Measurements from ENCODE around the gene CSH2.
"Not testable (repeated sequence)": the region's sequence is repeated elsewhere in the genome, so short reads cannot be mapped to it uniquely, and the experiment has no call there.

CSH2 gene

DNA sequence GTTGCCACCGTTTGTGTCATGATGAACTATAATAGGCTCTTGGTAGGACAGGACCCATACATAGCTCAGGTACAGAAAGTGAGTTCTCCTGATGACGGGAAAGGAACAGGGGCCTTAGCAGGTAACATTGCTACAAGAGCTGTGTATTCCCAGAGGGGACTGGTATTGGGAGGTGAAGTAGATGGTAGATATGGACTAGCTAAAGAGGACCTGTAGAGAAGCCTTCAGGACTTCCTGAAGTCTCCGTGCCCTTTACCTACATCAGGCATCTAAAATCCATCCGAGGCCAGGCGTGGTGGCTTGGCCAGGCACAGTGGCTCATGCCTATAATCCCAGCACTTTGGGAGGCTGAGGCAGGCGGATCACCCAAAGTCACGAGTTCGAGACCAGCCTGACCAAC lies 18.3 kb downstream of the CSH2 start:
- DNase-seq (ENCODE audit: low read depth in 2 of 2), result no peak

DNA sequence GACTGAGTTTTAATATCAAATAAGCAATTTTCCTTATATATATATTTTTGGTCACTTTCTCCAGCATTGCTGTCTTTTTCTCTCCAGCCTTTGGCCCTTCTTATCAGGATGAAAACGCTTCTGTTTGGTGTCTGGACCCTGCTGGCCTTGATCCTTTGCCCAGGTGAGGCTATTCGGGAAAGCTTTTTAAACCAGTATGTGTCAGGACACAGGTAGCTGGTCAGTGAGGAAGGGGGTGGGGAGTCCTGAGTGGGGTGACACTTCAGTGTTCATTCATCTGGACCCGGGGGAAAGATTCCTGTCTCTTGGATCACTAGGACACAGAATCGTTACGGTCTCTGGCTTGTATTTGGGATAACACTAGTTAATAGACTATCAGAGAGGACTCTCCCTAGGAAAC lies 18.8 kb downstream of the CSH2 start:
- no peak for DNase-seq (ENCODE audit: low read depth in 2 of 2)

DNA sequence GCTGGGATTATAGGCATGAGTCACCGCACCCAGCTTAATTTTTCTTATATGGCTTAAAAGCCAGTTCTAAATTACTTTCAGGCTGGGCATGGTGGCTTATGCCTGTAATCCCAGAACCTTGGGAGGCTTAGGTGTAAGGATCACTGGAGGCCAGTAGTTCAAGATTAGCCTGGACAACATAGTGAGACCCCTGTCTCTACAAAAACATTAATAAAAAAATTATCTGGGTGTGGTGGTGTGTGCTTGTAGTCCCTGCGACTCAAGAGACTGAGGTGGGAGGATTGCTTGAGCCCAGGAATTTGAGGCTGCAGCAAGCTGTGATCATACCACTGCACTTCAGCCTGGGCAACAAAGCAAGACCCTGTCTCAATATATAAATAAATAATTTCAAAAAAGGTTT lies 20.2 kb downstream of the CSH2 start:
- no peak for DNase-seq (ENCODE audit: low read depth in 2 of 2)

DNA sequence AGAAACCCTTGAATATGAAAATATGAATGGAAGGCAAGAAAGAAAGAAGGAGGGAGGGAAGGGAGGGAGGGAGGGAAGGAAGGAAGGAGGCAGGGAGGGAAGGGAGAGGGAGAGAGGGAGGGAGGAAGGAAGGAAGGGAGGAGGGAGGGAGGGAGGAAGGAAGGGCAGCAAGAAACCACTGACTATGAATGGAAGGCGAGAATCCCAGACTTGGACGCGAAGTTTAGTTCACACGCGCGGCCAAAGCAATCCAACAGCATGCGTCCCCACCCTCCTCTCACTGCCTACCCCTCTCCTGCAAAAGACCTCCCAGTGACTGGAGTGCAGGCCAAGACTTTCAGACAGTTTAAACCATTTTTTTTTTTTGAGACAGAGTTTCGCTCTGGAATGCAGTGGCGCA lies 23.1 kb downstream of the CSH2 start:
- no peak for DNase-seq (ENCODE audit: low read depth in 2 of 2)

DNA sequence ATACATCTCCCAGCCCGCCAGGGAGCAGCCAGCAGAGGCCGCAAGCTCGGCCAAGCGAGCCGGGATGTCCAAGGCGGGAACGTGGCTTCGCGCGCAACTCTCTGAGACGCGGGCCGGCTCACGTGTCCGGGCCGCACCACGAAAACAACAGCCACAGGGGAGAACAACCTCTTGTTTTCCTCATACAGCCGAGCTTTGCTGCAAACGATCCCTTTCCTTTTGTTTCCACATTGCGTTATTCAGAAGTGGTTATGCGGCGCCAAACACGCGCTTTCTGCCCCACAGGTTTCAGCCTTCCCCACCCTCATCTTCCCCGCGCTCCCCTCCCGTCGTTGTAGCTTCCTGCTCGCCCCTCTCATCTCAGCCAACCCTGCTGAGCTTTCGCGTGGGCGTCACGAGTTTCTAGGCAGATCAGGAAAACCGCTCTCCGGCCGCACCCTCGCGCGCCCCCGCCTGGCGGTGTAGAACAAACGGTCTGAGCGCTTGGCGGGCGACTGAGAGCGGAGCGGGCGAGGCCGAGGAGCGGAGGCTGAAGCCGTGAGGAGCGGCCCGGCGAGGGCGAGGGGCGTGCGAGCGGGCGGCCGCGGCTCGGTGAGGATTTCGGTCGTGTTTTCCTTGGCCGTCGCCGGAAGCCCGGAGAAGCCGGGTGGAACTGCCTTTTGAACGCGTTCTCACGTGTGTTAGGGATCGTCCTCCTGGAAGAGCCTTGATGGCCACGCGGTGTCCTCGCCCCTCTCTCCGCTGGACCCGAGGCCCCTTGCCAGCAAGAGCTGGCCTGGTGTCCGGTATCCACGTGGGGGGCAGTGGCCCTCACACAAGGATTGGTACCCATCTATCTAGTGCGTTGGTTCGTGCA lies 24.4 kb downstream of the CSH2 start:
- DNase-seq (ENCODE audit: low read depth in 2 of 2), result peak; percentile 93 to 97

DNA sequence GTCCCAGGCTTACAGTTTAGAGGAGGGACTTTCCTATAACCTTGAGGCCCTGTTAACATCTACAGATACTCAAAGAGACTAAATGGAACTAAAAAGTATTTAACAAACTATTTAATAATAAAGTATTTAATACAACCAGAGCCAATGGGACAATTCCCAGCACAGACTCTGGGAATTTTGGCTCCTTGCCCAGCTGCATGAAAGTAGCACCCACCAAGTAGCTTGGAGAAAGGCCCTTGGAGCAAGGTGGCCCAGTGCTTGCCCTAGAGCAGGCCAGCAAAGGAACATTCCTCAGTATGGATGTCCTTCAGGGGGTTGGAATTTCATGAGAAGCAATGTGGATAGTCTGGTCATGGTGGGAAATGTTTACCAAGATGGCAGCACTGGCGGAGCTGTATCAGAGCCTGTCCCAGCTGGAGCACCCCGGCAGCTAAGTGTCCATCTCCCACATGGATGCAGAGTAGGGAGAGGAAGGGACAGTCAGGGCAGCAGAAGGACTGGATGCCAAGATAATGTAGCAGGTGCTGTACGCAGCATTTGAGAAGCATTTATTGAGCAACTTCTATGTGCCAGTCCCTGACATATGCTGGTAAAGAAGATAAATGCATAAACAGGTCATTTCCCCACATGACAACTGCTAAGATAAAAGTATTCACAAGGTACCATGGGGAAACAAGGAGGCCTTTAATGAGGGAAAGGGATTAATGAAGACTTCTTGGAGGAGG lies 25.8 kb downstream of the CSH2 start:
- DNase-seq (ENCODE audit: low read depth in 2 of 2), result no peak

DNA sequence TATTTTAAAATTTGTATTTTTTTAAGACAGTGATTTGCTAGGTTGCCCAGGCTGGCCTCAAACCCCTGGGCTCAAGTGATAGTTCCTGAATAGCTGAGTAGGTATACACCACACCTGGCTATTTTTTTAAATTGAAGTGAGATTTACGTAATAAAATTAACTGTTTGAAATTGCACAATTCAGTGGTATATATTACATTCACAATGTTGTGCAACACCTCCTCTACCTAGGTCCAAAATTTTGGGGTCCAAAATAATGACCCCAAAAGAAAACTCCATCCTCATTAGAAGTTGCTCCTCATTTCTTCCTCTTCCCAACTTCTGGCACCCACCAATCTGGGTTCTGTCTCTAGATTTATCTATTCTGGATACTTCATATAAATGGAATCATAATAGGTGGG lies 28.0 kb downstream of the CSH2 start:
- no peak for DNase-seq (ENCODE audit: low read depth in 2 of 2)

DNA sequence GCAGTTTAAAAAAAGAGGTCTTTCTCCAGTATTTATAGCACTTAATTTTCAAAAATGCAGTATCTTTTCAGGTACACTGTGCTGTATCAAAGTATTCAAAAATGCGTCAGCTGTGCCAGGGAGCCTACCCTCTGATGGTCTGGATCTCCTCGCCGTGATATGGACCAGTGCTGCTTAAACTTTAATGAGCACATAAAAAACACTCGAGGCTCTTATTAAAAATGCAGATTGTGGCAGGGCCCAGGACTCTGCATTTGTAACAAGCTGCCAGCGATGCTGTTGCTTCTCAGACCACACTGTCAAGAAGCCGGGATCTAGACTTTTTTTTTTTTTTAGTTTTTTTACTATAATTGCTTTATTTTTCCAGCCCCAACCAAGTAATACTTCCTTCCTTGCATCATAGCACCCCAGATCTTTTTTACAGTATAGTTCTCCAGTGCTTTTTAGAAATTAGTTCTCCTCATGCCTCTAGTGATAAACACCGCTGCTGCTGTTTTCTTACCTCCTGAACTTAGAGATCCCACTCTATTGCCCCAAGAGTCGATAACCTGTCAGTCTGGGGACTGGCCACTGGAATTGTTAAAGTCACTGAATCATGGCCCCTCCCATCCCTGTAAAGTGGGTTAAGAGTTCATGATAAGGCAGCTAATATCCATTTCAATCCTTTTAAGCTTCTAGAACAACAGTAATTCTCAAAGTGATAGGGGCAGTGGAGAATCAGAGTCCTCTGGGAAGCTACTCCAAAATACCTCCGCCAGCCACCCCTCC lies 29.4 kb downstream of the CSH2 start:
- DNase-seq (ENCODE audit: low read depth in 2 of 2), result no peak

DNA sequence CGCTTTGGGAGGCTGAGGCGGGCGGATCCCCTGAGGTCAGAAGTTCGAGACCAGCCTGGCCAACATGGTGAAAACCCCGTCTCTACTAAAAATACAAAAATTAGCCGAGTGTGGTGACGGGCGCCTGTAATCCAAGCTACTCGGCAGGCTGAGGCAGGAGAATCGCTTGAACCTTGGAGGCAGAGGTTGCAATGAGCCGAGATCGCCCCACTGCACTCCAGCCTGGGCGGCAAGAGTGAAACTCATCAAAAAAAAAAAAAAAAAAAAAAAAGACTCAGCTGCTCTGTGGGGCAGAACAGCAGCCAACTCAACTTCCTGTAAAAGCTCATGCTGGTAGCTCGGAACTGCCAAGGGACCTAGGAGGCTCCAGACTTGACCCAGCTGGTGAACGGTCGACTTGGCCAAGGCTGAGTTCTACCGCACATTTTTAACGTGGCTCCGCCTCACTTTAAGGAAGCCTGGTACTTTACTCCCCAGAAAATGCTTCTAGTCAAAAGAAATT lies 30.0 kb downstream of the CSH2 start:
- not testable (repeated sequence) for DNase-seq (ENCODE audit: low read depth in 2 of 2)

DNA sequence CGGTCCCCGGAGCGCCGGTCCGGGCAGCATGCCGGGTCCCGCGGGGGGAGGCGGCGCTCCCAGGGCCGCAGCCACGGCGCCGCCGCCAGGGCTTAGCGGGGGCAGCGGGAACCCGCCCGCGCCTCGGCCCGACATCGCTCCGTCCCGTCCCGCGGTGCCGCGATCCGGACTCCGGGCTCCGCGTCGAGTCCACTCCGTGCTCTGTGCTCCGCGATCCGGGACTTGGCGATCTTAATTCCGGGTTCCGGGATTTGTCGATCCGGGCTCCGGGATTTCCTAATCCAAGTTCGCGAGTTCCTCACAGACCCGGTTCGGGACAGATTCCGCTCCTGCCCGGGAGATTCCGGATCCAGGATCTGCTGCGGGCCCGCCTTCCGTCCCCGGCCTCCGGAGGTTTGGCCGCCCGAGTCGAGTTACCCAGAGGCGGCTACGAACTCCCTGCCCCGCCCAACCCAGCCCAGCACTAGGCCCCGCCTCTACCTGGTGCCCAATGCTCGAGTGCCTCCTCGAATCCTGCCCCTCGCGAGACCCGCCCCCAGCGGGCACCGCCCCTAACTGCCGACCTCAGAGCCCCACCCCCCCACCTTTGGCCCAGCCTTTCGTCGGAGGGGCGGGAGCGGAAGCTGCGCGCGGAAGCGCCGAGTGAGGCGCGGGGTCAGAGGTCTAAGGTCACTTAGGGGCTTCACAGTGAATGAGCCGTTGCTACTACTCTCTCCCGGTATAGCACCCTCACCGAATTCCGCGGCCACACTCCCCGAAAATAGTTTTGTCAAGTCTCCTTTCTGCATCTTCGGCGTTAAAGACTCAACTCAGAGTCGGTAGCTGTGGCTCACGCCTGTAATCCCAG lies 30.7 kb downstream of the CSH2 start, which contains the start of gene SMARCD2:
Gene SMARCD2 (minus strand): TSS at position 146 of the 847 bp plus-strand sequence. CDS start 11 bp downstream, at position 135.
- peak; percentile 97 to 99 for DNase-seq (ENCODE audit: low read depth in 2 of 2)

DNA sequence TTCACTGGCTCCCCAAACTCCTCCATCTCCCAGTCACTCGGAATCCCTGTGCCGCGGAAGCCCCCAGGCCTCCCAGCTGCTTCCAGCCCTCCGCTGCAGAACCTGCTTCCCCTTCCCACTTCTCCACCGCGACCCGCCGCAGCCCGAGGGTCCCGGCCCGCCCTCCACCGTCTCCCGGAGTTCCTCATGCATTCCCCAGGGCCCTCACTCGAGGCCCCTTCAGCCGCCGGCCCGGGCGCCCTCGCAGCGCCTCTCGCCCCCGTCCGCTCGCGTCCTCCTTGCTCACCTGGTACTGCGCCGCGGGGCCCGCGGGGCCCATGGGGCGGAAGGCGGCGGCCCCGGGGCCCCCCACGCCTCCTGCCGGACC lies 31.3 kb downstream of the CSH2 start:
- DNase-seq (ENCODE audit: low read depth in 2 of 2), result no peak

DNA sequence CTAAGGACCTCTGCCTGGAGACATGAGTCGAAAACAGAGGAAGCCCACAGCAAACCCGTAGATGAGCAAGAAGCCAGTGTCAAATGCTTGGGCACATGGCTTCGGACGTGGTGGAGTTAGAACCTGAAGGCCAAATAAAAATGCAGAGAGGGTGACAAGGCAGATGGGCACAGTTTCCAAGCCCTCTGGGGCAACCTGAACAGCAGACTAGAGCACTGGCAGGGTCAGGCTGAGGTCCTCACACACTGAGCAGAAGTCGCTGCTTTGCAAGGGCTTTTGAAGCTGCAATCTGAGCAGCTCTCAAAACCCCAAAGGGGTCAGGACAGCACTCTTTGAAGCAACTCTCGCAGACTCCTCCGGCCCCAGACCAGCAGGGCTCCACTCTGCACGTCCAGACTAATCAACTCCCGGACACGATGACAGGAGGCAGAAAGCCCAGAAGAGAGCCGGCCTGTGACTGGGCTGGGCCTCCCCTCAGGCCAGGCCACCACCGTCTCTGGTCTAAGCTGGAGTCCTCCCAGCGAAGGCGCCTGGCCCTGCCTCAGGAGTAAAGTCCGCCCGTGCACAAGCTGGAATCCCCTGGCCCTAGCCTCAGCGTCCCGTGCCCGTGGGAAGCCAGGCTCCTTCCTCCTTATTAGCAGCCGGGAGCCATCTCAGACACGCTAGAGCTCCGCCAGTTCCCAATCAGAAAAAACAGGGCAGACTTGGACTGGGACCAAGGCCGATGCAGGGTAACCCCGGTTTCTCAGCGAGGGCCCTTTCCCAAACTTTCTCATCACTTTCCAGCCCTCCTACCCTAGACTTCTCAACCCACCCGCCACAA lies 31.9 kb downstream of the CSH2 start:
- DNase-seq (ENCODE audit: low read depth in 2 of 2), result no peak

DNA sequence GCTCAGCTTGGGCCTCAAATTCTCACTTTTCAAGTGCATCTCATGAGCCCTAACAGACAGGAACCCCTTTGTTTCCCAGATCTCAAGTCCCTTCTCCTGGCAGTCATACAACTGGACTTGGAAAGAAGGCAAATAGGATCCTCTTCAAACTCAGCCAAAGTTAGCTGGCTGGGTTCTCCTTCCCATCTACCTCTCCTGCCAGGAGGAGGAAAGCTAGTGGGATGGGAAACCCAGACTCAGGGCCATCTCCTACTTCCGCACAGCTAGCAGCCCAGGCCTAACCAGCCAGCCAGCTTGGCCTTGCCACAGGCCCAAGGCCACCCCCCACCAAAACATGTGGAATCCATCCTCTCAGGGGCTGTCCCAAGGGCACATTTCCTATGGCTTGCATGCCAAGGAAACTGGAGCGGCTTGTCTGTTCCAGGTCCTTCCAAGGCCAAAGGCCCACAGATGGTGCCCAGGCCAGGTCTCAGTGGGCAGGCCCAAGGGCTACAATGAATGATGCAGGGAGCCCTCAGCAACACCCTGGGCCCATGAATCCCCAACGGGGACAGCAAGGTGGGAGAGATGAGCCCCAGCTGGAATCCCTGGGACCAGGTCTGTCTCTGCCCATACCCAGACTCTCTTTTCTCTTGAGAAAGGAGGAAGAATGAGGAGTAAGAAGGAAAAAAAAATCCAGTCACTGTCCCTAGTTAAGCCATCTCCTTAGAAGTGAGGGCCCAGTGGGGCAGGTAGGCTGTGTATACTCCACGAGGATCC lies 32.7 kb downstream of the CSH2 start:
- DNase-seq (ENCODE audit: low read depth in 2 of 2), result no peak

DNA sequence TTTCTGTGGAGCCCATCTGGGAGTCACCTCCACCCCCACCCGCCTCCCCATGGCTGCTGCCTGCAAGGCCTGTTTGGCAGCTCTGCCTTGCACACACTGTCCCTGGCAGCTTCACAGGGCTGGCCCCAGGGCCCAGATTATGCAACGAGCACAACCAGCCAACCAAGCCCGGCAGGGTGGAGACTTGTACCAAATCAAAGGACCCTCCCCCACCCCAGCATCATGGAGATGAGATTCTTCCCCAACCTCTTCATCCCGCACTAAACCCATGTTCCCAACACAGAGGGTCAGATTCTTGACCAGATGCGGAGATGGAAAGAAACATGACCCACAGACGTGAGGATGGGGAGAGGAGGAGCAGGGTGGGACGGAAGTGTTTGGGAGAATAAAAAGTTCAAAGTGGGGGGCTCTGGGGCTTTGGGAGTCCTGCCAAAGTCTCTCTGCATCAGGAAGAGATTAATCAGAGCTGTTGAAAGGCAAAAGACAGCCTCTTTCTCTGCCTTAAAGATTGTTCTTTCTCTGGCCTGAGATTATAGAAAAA lies 34.8 kb downstream of the CSH2 start:
- no peak for DNase-seq (ENCODE audit: low read depth in 2 of 2)

DNA sequence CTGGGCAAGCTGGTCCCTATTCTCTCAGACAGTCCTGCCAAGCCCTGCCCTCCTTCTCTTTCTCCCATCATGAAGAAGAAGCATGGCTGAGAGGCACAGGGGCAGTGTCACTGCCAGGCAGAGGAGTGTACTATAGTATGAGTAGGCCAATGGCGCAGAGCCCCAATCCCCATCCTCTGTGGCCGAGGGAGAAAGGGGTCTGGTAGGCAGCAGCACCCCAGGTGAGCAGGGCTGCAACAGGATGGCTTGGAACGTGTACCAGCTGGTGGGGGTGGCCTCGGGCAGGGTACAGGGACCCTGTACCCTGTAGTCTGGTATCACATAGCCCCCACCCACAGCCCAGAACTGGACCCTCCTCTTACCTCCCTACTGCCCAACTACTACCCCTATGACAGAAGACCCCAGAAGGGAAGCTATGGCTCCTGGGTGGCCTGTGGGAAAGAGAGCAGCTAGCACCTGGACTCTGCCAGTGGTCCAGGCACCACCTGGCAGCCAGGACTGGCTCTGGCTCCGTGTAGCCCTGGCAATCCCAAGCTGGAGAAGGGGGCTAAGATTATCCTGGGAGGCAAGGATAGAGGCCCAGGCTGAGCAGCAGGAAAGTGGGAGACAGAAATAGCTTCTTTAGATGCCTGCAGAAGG lies 35.4 kb downstream of the CSH2 start:
- no peak for DNase-seq (ENCODE audit: low read depth in 2 of 2)

DNA sequence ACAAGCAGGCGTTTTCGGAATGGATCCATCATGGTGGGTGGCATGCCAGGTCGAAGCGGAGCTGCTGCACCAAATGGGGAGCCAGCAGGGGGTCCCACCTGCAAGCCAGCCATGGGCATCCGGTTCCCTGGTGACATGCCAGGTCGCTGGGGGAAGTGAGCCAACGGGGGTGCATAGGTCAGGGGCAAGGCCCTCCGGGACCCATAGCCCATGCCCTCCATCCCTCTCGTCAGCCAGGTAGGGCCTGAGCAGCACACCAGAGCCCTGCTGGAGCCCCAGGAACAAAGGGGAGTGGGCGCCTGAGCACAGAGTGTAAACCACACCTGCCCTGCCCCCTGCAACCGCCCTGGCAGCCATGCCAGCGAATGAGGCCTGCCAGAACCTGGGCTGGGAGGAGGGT lies 36.0 kb downstream of the CSH2 start:
- DNase-seq (ENCODE audit: low read depth in 2 of 2), result no peak

DNA sequence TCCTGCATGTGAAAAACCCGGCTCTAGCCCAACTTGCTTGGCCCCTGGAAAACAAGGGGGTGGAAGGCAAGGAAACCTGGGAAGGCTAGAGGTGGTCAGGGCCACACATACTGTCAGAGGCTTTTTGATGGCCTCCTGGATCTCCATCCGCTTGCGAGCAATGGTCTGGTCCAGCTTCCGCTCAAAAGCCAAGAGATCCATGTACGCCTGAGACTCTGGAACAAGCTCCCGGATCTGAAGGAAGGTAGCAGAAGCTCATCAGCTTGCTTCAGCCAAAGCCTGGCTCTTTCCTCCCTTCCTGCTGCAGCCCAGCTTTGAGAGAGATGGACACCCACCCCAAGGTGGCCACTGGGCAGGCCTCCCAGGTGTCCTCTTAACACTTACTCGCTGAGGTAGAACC lies 36.7 kb downstream of the CSH2 start:
- no peak for DNase-seq (ENCODE audit: low read depth in 2 of 2)

DNA sequence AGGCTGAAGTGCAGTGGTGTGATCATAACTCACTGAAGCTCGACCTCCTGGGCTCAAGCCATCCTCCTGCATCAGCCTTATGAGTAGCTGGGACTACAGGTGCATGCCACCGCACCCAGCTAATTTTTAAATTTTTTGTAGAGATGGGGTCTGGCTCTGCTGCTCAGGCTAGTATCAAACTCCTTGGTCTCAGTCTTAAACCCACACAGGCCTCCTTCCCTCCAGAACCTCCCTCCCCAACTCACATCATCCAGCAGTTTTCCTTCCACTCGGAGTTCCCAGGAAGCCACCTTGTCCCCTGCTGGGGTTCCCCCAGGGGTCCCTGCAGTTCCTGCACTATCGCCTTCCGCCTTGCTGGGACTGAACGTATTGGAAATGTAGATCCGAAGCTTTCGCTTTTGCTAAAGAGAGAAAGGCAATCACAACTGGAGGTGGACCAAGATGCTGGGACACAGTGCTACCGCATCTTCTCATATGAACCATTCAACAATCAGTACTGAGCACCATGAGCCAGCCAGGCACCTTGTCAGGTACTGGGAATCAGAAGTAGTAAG lies 38.2 kb downstream of the CSH2 start:
- DNase-seq (ENCODE audit: low read depth in 2 of 2), result no peak
